ENCODE results near the gene CD4. TPM values are rescaled to one million over a fixed set of nuclear protein-coding genes. Genes with fewer than 3 reads are reported as not detected.

Gene CD4
- total and polyA plus RNA-seq, 10 of the 15 experiments (the other 5 are each of a cell fraction or from before 2014, with no cell fraction given), result 0.24 to 1.6 (median 0.69) TPM

- no peak overlapping the region for H3K9ac ChIP-seq (ENCODE audit: control insufficient read depth, insufficient read depth, low read length)
- H3K4me1 ChIP-seq (ENCODE audit: control insufficient read depth, insufficient read depth, low read length), result peaks cover 4% of the 10 kb centered on the region
- H4K20me1 ChIP-seq (ENCODE audit: control insufficient read depth, insufficient read depth), result no peaks in the 10 kb centered on the region
- intact Hi-C loops (cut with micrococcal nuclease; ENCODE audit: unreplicated experiment) (loop anchor here (2.0 kb wide), 1 partner anchor 207 kb away; no protein-coding TSS in a partner anchor), in situ Hi-C loops (cut with MboI) (no loop called here)
- no peak for DNase-seq (ENCODE audit: low read depth, low spot score)
- H3K79me2 ChIP-seq (ENCODE audit: control insufficient read depth, insufficient read depth, low read length), result no peaks in the 10 kb centered on the region
- ChIA-PET POLR2A (no interaction called here), CTCF (interaction anchor here (1.0 to 5.1 kb wide), 15 partner anchors 8 to 266 kb away, joined by 3 to 71 read pairs (median 5); partner anchors contain the start of genes MLF2 and USP5), SMC1A (ENCODE audit: uncharacterized antibody, unreplicated experiment) (interaction anchor here (0.7 to 4.8 kb wide), 5 partner anchors 27 to 100 kb away, joined by 3 to 23 read pairs (median 5); partner anchors contain the start of genes CDCA3, COPS7A, MLF2 and USP5), RAD21 (ENCODE audit: unreplicated experiment) (interaction anchor here (1.3 to 4.2 kb wide), 4 partner anchors 32 to 71 kb away, joined by 4 to 25 read pairs (median 6); partner anchors contain the start of genes MLF2 and PTMS)
- no peak for ATAC-seq
- BruUV-seq (replicated peaks), result no TSS peak
- no peak overlapping the region for H3K4me2 ChIP-seq (ENCODE audit: control insufficient read depth, insufficient read depth)
- peaks cover 22 to 26% of the 10 kb centered on the region in 2 experiments for H3K27me3 ChIP-seq (replicated peaks in 1 of 2; ENCODE audit: control insufficient read depth in 2 of 2, insufficient read depth in 2 of 2, low read length in 1 of 2)
- H3K36me3 ChIP-seq (ENCODE audit: control insufficient read depth in 2 of 2, insufficient read depth in 2 of 2, low read length in 1 of 2), result no peaks in the 10 kb centered on the region
- H2AFZ ChIP-seq (ENCODE audit: control insufficient read depth, low read depth, low read length), result no peak overlapping the region
- no peak overlapping the region for H3K4me3 ChIP-seq
- FAIRE-seq, result no peak
- TF ChIP-seq ATF2 (IDR thresholded peaks at IDR 0.05; ENCODE audit: low read length), result no peak
- no peak for TF ChIP-seq FOXK2 (IDR thresholded peaks at IDR 0.05)
- no peak for TF ChIP-seq MYB (IDR thresholded peaks at IDR 0.05; ENCODE audit: borderline replicate concordance, low read depth, low read length)
- TF ChIP-seq HDGF (IDR thresholded peaks at IDR 0.05), result no peak
- no peak for TF ChIP-seq SREBF1 (IDR thresholded peaks at IDR 0.05; ENCODE audit: low read length)
- no peak for TF ChIP-seq ZNF687 (IDR thresholded peaks at IDR 0.05)
- no peak for TF ChIP-seq KDM1A (IDR thresholded peaks at IDR 0.05; ENCODE audit: borderline replicate concordance)
- no peak overlapping the region for H3K27ac ChIP-seq (ENCODE audit: control insufficient read depth, insufficient read depth)
- H3K9me3 ChIP-seq (replicated peaks; ENCODE audit: control insufficient read depth, insufficient read depth, low read length), result no peaks in the 10 kb centered on the region
- WGBS (ENCODE audit: insufficient coverage, insufficient replicate concordance, low lambda C conversion rate, missing lambda C conversion rate), result 63% methylated on average over 32 of the region's 37 CpGs
These were observed 34.9 kb downstream of the CD4 start for GRCh38 chr12:6824085-6824775.

Measured in GM12878 (cell line).